ENCODE measurements around the gene TRMT112.
A peak's percentile ranks its signal among the peaks of the same experiment; 100 is the strongest.
"Not testable (repeated sequence)": the region's sequence is repeated elsewhere in the genome, so short reads cannot be mapped to it uniquely, and the experiment has no call there.

TRMT112 gene

GRCh38 chr11:64317961-64318765, 804 bp upstream of the TRMT112 start, which contains the start of gene PRDX5:
Gene PRDX5 (plus strand): TSS chr11:64318121. CDS start chr11:64318216, 95 bp downstream.
- peak within 1 kb of the TSS; percentile 63 for H2AFZ ChIP-seq (ENCODE audit: low read length)
- H3K9me2 ChIP-seq (replicated peaks; ENCODE audit: insufficient read depth, low read length): no peaks in the 10 kb centered on the region
- no peaks in the 10 kb centered on the region for H3K9me3 ChIP-seq (replicated peaks; ENCODE audit: insufficient read depth, low read length)
- no peaks in the 10 kb centered on the region for H3K36me3 ChIP-seq (replicated peaks; ENCODE audit: insufficient read depth, low read length)
- TF ChIP-seq CTCF (IDR thresholded peaks at IDR 0.05; ENCODE audit: low read length) (peak; percentile 25; the same call in 1 of the 2 replicates), EZH2 (optimal IDR thresholded peaks at IDR 0.05; ENCODE audit: low read depth, low read length) (no peak), EZH2phosphoT487 (IDR thresholded peaks at IDR 0.05; ENCODE audit: low read length) (no peak)
- H3K79me2 ChIP-seq (ENCODE audit: low read length): peaks cover 45% of the 10 kb centered on the region
- peak within 1 kb of the TSS; percentile 92 for H3K9ac ChIP-seq (ENCODE audit: low read length)
- peak within 1 kb of the TSS; percentile 93 for H3K4me2 ChIP-seq (ENCODE audit: low read depth, low read length)
- H3K27ac ChIP-seq (ENCODE audit: low read length): peak within 1 kb of the TSS; percentile 100
- DNase-seq: peak; percentile 98
- peaks cover 6% of the 10 kb centered on the region for H3K4me1 ChIP-seq (ENCODE audit: low read length)
- H3F3A ChIP-seq (ENCODE audit: insufficient read depth, low read length): peaks cover 39% of the 10 kb centered on the region
- no peaks in the 10 kb centered on the region for H4K20me1 ChIP-seq (ENCODE audit: insufficient read depth, low read length)
- H3K4me3 ChIP-seq (ENCODE audit: low read length): peak within 1 kb of the TSS; percentile 78
- H3K27me3 ChIP-seq (replicated peaks; ENCODE audit: insufficient read depth, low read length): no peaks in the 10 kb centered on the region

- Histone ChIP-seq H3K27ac (ENCODE audit: low read length) (peak overlapping the region; percentile 100), H3K4me2 (ENCODE audit: low read depth, low read length) (peak overlapping the region; percentile 42), H3K36me3 (replicated peaks; ENCODE audit: insufficient read depth, low read length) (no peaks in the 10 kb centered on the region), H3K4me1 (ENCODE audit: low read length) (peaks cover 6% of the 10 kb centered on the region), H3K79me2 (ENCODE audit: low read length) (peaks cover 56% of the 10 kb centered on the region), H3K27me3 (replicated peaks; ENCODE audit: insufficient read depth, low read length) (no peaks in the 10 kb centered on the region), H2AFZ (ENCODE audit: low read length) (peak overlapping the region; percentile 2), H4K20me1 (ENCODE audit: insufficient read depth, low read length) (no peaks in the 10 kb centered on the region), H3K9me2 (replicated peaks; ENCODE audit: insufficient read depth, low read length) (no peaks in the 10 kb centered on the region), H3K9me3 (replicated peaks; ENCODE audit: insufficient read depth, low read length) (no peaks in the 10 kb centered on the region), H3K9ac (ENCODE audit: low read length) (peak overlapping the region; percentile 92), H3K4me3 (ENCODE audit: low read length) (peak overlapping the region; percentile 78), H3F3A (ENCODE audit: insufficient read depth, low read length) (peaks cover 39% of the 10 kb centered on the region)
- DNase-seq: peak; percentile 74
- TF ChIP-seq EZH2phosphoT487 (IDR thresholded peaks at IDR 0.05; ENCODE audit: low read length): no peak
- TF ChIP-seq EZH2 (optimal IDR thresholded peaks at IDR 0.05; ENCODE audit: low read depth, low read length): no peak
- peak; percentile 41 for TF ChIP-seq CTCF (IDR thresholded peaks at IDR 0.05; ENCODE audit: low read length)
Measured at GRCh38 chr11:64316672-64317324, 561 bp downstream of the TRMT112 start.

GRCh38 chr11:64315667-64316526, 1.5 kb downstream of the TRMT112 start:
- Histone ChIP-seq H3K4me3 (ENCODE audit: low read length) (peak overlapping the region; percentile 78), H3F3A (ENCODE audit: insufficient read depth, low read length) (peaks cover 39% of the 10 kb centered on the region), H3K4me2 (ENCODE audit: low read depth, low read length) (peak overlapping the region; percentile 42), H3K79me2 (ENCODE audit: low read length) (peaks cover 64% of the 10 kb centered on the region), H3K27ac (ENCODE audit: low read length) (peak overlapping the region; percentile 100; the same call in 1 of the 2 replicates), H3K9ac (ENCODE audit: low read length) (peak overlapping the region; percentile 92; the same call in 1 of the 2 replicates)
- H3K36me3 ChIP-seq (replicated peaks; ENCODE audit: insufficient read depth, low read length); H3K27me3 ChIP-seq (replicated peaks; ENCODE audit: insufficient read depth, low read length); H3K4me1 ChIP-seq (ENCODE audit: low read length); H3K9me3 ChIP-seq (replicated peaks; ENCODE audit: insufficient read depth, low read length); H3K9me2 ChIP-seq (replicated peaks; ENCODE audit: insufficient read depth, low read length); DNase-seq; H2AFZ ChIP-seq (ENCODE audit: low read length); H4K20me1 ChIP-seq (ENCODE audit: insufficient read depth, low read length): not testable (repeated sequence)
